Measurements from ENCODE around the gene SNRPA. TPM values are rescaled to one million over a fixed set of nuclear protein-coding genes. Genes with fewer than 3 reads are reported as not detected.

SNRPA gene
- total and polyA plus RNA-seq, 2 of the 8 experiments (the other 6 are each of a cell fraction or from before 2014, with no cell fraction given), result 201 to 202 TPM

DNA sequence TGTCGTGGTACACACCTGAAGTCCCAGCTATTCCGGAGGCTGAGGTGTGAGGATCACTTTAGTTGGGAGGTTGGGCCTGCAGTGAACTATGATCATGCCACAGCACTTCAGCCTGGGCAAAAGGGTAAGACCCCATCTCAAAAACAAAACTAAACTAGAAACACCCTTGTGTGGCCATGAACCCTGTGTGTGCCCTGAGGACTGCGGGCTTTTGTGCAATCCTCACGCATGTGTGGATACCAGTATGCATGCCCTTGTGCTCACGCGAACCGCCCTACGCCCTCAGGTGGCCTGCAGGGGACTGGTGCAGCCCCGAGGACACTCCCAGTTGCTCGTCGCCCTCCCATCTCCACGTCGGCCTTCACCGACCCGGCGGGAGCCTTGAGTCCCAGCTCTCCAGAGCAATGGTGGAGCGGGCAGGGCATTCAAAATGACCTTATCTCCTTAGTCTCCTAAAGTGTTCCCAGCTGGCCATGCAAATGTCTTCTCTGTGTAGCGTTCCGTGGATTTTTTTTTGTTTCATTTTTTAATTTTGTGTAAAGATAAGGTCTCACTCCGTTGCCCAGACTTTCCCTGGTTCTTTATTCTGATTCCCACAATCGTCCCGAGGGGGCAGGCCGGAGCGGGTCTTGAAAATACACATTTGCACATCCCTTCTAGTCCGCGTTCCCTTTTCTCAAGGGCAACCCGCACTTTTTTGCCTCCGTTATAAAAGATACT lies 47.1 kb downstream of the SNRPA start (continued):
- TF ChIP-seq, protein P1, sequence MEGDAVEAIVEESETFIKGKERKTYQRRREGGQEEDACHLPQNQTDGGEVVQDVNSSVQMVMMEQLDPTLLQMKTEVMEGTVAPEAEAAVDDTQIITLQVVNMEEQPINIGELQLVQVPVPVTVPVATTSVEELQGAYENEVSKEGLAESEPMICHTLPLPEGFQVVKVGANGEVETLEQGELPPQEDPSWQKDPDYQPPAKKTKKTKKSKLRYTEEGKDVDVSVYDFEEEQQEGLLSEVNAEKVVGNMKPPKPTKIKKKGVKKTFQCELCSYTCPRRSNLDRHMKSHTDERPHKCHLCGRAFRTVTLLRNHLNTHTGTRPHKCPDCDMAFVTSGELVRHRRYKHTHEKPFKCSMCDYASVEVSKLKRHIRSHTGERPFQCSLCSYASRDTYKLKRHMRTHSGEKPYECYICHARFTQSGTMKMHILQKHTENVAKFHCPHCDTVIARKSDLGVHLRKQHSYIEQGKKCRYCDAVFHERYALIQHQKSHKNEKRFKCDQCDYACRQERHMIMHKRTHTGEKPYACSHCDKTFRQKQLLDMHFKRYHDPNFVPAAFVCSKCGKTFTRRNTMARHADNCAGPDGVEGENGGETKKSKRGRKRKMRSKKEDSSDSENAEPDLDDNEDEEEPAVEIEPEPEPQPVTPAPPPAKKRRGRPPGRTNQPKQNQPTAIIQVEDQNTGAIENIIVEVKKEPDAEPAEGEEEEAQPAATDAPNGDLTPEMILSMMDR (IDR thresholded peaks at IDR 0.05; ENCODE audit: control extremely low read depth in 1 of 3, insufficient read depth in 1 of 3, low read depth in 1 of 3, low read length in 3 of 3), result peak; percentile 51 to 84 (median 59); a peak in 3 of 4 replicates
- TF ChIP-seq JUND (IDR thresholded peaks at IDR 0.05; ENCODE audit: low read length), result no peak
- TF ChIP-seq NANOG (IDR thresholded peaks at IDR 0.05; ENCODE audit: insufficient read depth, low read depth, low read length, poor library complexity, severe bottlenecking), result no peak
- TF ChIP-seq TAF1 (IDR thresholded peaks at IDR 0.05; ENCODE audit: low read depth, low read length), result peak; percentile 74
- TF ChIP-seq, protein P2, sequence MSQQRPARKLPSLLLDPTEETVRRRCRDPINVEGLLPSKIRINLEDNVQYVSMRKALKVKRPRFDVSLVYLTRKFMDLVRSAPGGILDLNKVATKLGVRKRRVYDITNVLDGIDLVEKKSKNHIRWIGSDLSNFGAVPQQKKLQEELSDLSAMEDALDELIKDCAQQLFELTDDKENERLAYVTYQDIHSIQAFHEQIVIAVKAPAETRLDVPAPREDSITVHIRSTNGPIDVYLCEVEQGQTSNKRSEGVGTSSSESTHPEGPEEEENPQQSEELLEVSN (IDR thresholded peaks at IDR 0.05), result peak; percentile 67
- TF ChIP-seq, protein P3, sequence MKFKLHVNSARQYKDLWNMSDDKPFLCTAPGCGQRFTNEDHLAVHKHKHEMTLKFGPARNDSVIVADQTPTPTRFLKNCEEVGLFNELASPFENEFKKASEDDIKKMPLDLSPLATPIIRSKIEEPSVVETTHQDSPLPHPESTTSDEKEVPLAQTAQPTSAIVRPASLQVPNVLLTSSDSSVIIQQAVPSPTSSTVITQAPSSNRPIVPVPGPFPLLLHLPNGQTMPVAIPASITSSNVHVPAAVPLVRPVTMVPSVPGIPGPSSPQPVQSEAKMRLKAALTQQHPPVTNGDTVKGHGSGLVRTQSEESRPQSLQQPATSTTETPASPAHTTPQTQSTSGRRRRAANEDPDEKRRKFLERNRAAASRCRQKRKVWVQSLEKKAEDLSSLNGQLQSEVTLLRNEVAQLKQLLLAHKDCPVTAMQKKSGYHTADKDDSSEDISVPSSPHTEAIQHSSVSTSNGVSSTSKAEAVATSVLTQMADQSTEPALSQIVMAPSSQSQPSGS (IDR thresholded peaks at IDR 0.05; ENCODE audit: low read length), result peak; percentile 69; the same call in 1 of the 2 replicates
- peak in 1 of 2 experiments; percentile 53; a peak in 1 of 4 replicates for TF ChIP-seq HDAC2 (IDR thresholded peaks at IDR 0.05; ENCODE audit: borderline replicate concordance in 1 of 2, low read depth in 2 of 2, low read length in 2 of 2)
- TF ChIP-seq YY1 (IDR thresholded peaks at IDR 0.05; ENCODE audit: low read depth, low read length), result peak; percentile 43; the same call in 1 of the 2 replicates
- TF ChIP-seq, protein P4, sequence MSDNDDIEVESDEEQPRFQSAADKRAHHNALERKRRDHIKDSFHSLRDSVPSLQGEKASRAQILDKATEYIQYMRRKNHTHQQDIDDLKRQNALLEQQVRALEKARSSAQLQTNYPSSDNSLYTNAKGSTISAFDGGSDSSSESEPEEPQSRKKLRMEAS (IDR thresholded peaks at IDR 0.05), result peak; percentile 94
- TF ChIP-seq POLR2A (IDR thresholded peaks at IDR 0.05; ENCODE audit: control extremely low read depth in 1 of 2, low read depth in 2 of 2, low read length in 2 of 2), result peak; percentile 51 to 92
- TF ChIP-seq BRCA1 (IDR thresholded peaks at IDR 0.05; ENCODE audit: low read depth, low read length), result no peak
- peak; percentile 45 to 52 for TF ChIP-seq RAD21 (IDR thresholded peaks at IDR 0.05 in 1 of 2, conservative IDR thresholded peaks at IDR 0.05 in 1 of 2; ENCODE audit: low read depth in 2 of 2, low read length in 2 of 2)

Measured in H1 (cell line).